IMR-90 (cell line): ENCODE data around the gene KCNJ18. TPM values are rescaled to one million over a fixed set of nuclear protein-coding genes. Genes with fewer than 3 reads are reported as not detected.

Experiments
- ATAC-seq: fragments of 200-7000 bp; cut with Tn5 transposase; 2 replicates; pipeline ENCODE4 v1.9.1; 2020; ENCODE audit warnings: low read depth, mild to moderate bottlenecking, moderate library complexity
- BruUV-seq: library from RNA; stranded (reverse); fragments of 400-500 nt; replicated peaks from 2 replicates; lab custom pipeline; 2021; lab: Mats Ljungman, UMichigan
- CTCF ChIA-PET: fragments of 300-600 bp; formaldehyde crosslinking; extraction: SDS; loops from one replicate; lab custom pipeline; 2021; ENCODE audit warnings: antibody characterized with exemption; lab: Yijun Ruan, JAX
- POLR2A ChIA-PET: fragments of 300-600 bp; sonication (Branson Sonifier 250); formaldehyde crosslinking; loops from one replicate; lab custom pipeline; 2022; ENCODE audit warnings: antibody characterized with exemption; ENCODE audit not compliant: unreplicated experiment; lab: Charles Lee
- DNase-seq: peaks from one replicate; pipeline ENCODE4 v3.0.0; 2013
- H2AFZ ChIP-seq: replicated peaks from 2 replicates; pipeline ENCODE3; 2013; ENCODE audit warnings: low read length, mild to moderate bottlenecking; ENCODE audit not compliant: poor library complexity
- H2AK5ac ChIP-seq: 2 replicates; pipeline ENCODE4 v1.6.1; 2013; ENCODE audit warnings: low read depth, low read length, inconsistent platforms
- H2AK9ac ChIP-seq: replicated peaks from 2 replicates; pipeline ENCODE3; 2013; ENCODE audit warnings: mild to moderate bottlenecking, low read depth, low read length, moderate library complexity; ENCODE audit not compliant: poor library complexity
- H2BK120ac ChIP-seq: 2 replicates; pipeline ENCODE4 v1.6.1; 2013; ENCODE audit warnings: low read depth, low read length, inconsistent platforms
- H2BK15ac ChIP-seq: 3 replicates; pipeline ENCODE4 v1.6.1; 2013; ENCODE audit warnings: low read depth, low read length, inconsistent platforms
- H2BK20ac ChIP-seq: 2 replicates; pipeline ENCODE4 v1.6.1; 2013; ENCODE audit warnings: low read depth, mild to moderate bottlenecking, inconsistent platforms, low read length, moderate library complexity
- H2BK5ac ChIP-seq: 2 replicates; pipeline ENCODE4 v1.6.1; 2013; ENCODE audit warnings: mild to moderate bottlenecking, low read depth, low read length, inconsistent platforms; ENCODE audit not compliant: poor library complexity, severe bottlenecking
- H3K14ac ChIP-seq: replicated peaks from 2 replicates; pipeline ENCODE4 v1.6.1; 2013; ENCODE audit warnings: low read depth, low read length, inconsistent platforms
- H3K18ac ChIP-seq: 2 replicates; pipeline ENCODE4 v1.6.1; 2013; ENCODE audit warnings: low read depth, low read length, control low read depth
- H3K23ac ChIP-seq: 2 replicates; pipeline ENCODE4 v1.6.1; 2013; ENCODE audit warnings: low read depth, low read length, inconsistent platforms
- H3K27ac ChIP-seq: 2 replicates; pipeline ENCODE4 v1.5.1; 2013; ENCODE audit warnings: mild to moderate bottlenecking, control low read depth, low read length; ENCODE audit not compliant: insufficient read depth
- H3K27me3 ChIP-seq: 2 replicates; pipeline ENCODE4 v1.6.1; 2013; ENCODE audit warnings: low read length; ENCODE audit not compliant: control insufficient read depth, insufficient read depth
- H3K36me3 ChIP-seq: 2 replicates; pipeline ENCODE4 v1.6.1; 2013; ENCODE audit warnings: low read length, mixed read lengths; ENCODE audit not compliant: control insufficient read depth, insufficient read depth
- H3K4ac ChIP-seq: 2 replicates; pipeline ENCODE4 v1.6.1; 2013; ENCODE audit warnings: low read depth, low read length, inconsistent platforms
- H3K4me1 ChIP-seq: 2 replicates; pipeline ENCODE4 v1.6.1; 2013; ENCODE audit warnings: low read length, mixed read lengths; ENCODE audit not compliant: control insufficient read depth, insufficient read depth
- H3K4me2 ChIP-seq: 2 replicates; pipeline ENCODE4 v1.6.1; 2013; ENCODE audit warnings: low read depth, mild to moderate bottlenecking, control low read depth, low read length, moderate library complexity
- H3K4me3 ChIP-seq: 2 replicates; pipeline ENCODE4 v1.5.1; 2013; ENCODE audit warnings: low read depth, mild to moderate bottlenecking, control low read depth, low read length, moderate library complexity; ENCODE audit not compliant: insufficient read depth
- H3K56ac ChIP-seq: 2 replicates; pipeline ENCODE4 v1.6.1; 2013; ENCODE audit warnings: low read length, inconsistent platforms; ENCODE audit not compliant: insufficient read depth; ENCODE audit errors: extremely low read depth
- H3K79me1 ChIP-seq, 2 experiments: 2 replicates each; pipeline ENCODE4 v1.6.1; 2013; ENCODE audit warnings: low read length in 2 of 2, inconsistent platforms in 1 of 2, low read depth in 1 of 2
- H3K9ac ChIP-seq: 2 replicates; pipeline ENCODE4 v1.6.1; 2013; ENCODE audit warnings: low read depth, low read length, control low read depth
- H3K9me1 ChIP-seq: 2 replicates; pipeline ENCODE4 v1.6.1; 2013; ENCODE audit warnings: low read length, inconsistent platforms; ENCODE audit not compliant: insufficient read depth
- H3K9me3 ChIP-seq: 2 replicates; pipeline ENCODE4 v1.6.1; 2013; ENCODE audit warnings: low read length; ENCODE audit not compliant: control insufficient read depth, insufficient read depth
- H4K20me1 ChIP-seq: 2 replicates; pipeline ENCODE4 v1.6.1; 2013; ENCODE audit warnings: low read length, inconsistent platforms; ENCODE audit not compliant: insufficient read depth
- H4K5ac ChIP-seq: 2 replicates; pipeline ENCODE4 v1.6.1; 2013; ENCODE audit warnings: mild to moderate bottlenecking, low read depth, low read length, control low read depth
- H4K8ac ChIP-seq, 2 experiments: 2 replicates each; pipeline ENCODE4 v1.6.1; 2013; ENCODE audit warnings: low read depth in 2 of 2, low read length in 2 of 2, control low read depth in 1 of 2, inconsistent platforms in 1 of 2
- H4K91ac ChIP-seq: 2 replicates; pipeline ENCODE4 v1.6.1; 2013; ENCODE audit warnings: low read depth, low read length, inconsistent platforms; ENCODE audit not compliant: insufficient read depth
- BHLHE40 ChIP-seq: fragments of 150-350 bp; IDR thresholded peaks from 2 replicates; pipeline ENCODE4 v1.6.1; 2016; ENCODE audit warnings: mild to moderate bottlenecking, low read depth, low read length
- CEBPB ChIP-seq: IDR thresholded peaks from 2 replicates; pipeline ENCODE4 v1.6.1; 2012; ENCODE audit warnings: low read depth, low read length, improper control_type of control experiment
- FOS ChIP-seq: fragments of 150-350 bp; IDR thresholded peaks from 2 replicates; pipeline ENCODE4 v1.6.1; 2016; ENCODE audit warnings: low read depth, low read length
- MAZ ChIP-seq: IDR thresholded peaks from 2 replicates; pipeline ENCODE4 v1.6.1; 2012; ENCODE audit warnings: low read depth, mild to moderate bottlenecking, low read length, improper control_type of control experiment, moderate library complexity, borderline replicate concordance
- POLR2A ChIP-seq: IDR thresholded peaks from 2 replicates; pipeline ENCODE4 v1.6.1; 2012; ENCODE audit warnings: mild to moderate bottlenecking, low read depth, low read length
- WGBS, 2 experiments: methylation state at CpG; one replicate each; pipeline versions ENCODE4 v1.1.5 to v1.1.7; 2013; ENCODE audit warnings: missing lambda C conversion rate in 2 of 2; ENCODE audit not compliant: insufficient read length in 1 of 2; ENCODE audit errors: extremely low coverage in 2 of 2; 5-methylcytosine and 5-hydroxymethylcytosine counted together
- dilution Hi-C: fragments of 300-500 bp; cut with HindIII; formaldehyde crosslinking; loops from one replicate; pipeline ENCODE4 v1.14.3; 2018; ENCODE audit warnings: low sequenced_read_pairs; ENCODE audit not compliant: unreplicated experiment
- in situ Hi-C: fragments of 300-500 bp; cut with MboI; formaldehyde crosslinking; loops from 3 replicates; pipeline ENCODE4 v1.14.3; 2019; ENCODE audit warnings: low sequenced_read_pairs, inconsistent platforms, mixed read lengths
- intact Hi-C: fragments of 100-400 bp; cut with micrococcal nuclease; formaldehyde crosslinking; loops from 2 replicates; pipeline ENCODE4 v1.10.0; 2022
- polyA plus RNA-seq, 3 experiments: library from polyadenylated mRNA; depleted of rRNA; stranded (reverse); fragments of >200 nt; gene quantifications; 2 replicates each; pipeline ENCODE4 v1.2.3, GENCODE V29; 2012; ENCODE audit warnings: low replicate concordance in 1 of 3
- total RNA-seq: library from RNA; depleted of rRNA; stranded (reverse); fragments of >200 nt; gene quantifications from 2 replicates; pipeline ENCODE4 v1.2.3, GENCODE V29; 2012
- TF ChIP-seq, protein P1 (sequence below): fragments of 150-350 bp; IDR thresholded peaks from 2 replicates; pipeline ENCODE4 v1.6.1; 2017; ENCODE audit warnings: mild to moderate bottlenecking, antibody characterized with exemption, low read length, low read depth

The KCNJ18 gene
- total and polyA plus RNA-seq, 2 of the 4 experiments (the other 2 are of a cell fraction), result not detected

DNA sequence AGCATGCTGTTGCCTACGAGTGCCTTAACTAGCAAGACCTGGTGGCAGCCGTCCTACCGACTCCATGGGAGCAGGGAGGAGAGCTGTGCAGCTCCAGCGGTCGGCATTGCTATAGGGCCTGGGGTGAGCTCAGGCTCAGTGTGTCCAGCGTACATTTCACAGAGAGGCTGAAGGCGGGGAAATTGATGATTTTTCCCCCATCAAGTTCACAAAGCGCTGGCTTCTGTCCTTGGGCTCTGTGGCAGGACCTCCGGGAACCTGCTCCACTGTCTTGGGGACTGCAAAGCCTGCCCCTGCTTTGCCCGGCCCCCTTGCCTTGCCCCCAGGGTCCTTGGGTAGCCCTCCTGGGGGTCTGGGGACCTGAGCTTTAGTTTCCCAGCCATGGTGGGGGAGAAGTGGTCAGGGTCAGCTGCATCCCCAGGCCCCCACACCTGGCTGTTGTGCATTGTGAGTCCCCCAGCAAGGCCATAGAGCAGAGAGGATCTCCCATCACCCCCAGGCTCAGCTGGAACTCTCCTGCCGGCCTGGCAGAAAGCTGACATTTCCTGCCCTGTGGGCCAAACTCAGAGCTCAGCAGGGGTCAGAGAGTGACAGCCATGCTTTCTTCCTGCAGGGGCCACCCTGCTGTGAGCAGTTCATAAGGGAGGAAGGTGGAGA lies 3.9 kb upstream of the KCNJ18 start:
- Histone ChIP-seq H3K4me3 (no peak overlapping the region), H3K36me3 (no peaks in the 10 kb centered on the region), H3K56ac (no peak overlapping the region), H3K9ac (no peak overlapping the region), H3K4ac (no peak overlapping the region), H2BK5ac (no peak overlapping the region), H3K9me1 (no peaks in the 10 kb centered on the region), H4K5ac (no peak overlapping the region), H3K4me2 (no peak overlapping the region), H3K18ac (no peak overlapping the region), H3K27me3 (no peaks in the 10 kb centered on the region), H2BK20ac (no peak overlapping the region), H2AK5ac (no peak overlapping the region), H3K14ac (no peak overlapping the region), H2AFZ (no peak overlapping the region), H3K9me3 (peaks cover 35% of the 10 kb centered on the region), H3K27ac (no peak overlapping the region), H2BK15ac (no peak overlapping the region), H3K23ac (no peak overlapping the region), H3K79me1 (no peaks in the 10 kb centered on the region), H3K4me1 (no peaks in the 10 kb centered on the region), H2BK120ac (no peak overlapping the region), H4K20me1 (no peaks in the 10 kb centered on the region), H4K91ac (no peak overlapping the region), H2AK9ac (no peak overlapping the region), H4K8ac (no peak overlapping the region)
- 83% methylated on average over 1 of the region's 11 CpGs; no CpG with 5 or more reads in 1 of the 2 experiments for WGBS, 2 experiments
- ChIA-PET POLR2A (no interaction called here), CTCF (no interaction called here)
- ATAC-seq (no peak), DNase-seq (no peak)
- in situ Hi-C loops (no loop called here), intact Hi-C loops (no loop called here), dilution Hi-C loops (no loop called here)
- no TSS peak for BruUV-seq
- TF ChIP-seq FOS (no peak), CEBPB (no peak), MAZ (no peak), POLR2A (no peak), BHLHE40 (no peak)
- TF ChIP-seq, protein P1, sequence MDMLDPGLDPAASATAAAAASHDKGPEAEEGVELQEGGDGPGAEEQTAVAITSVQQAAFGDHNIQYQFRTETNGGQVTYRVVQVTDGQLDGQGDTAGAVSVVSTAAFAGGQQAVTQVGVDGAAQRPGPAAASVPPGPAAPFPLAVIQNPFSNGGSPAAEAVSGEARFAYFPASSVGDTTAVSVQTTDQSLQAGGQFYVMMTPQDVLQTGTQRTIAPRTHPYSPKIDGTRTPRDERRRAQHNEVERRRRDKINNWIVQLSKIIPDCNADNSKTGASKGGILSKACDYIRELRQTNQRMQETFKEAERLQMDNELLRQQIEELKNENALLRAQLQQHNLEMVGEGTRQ, result no peak
